HG02798 (cell line): ENCODE measurements around the gene PCYT2.

ENCODE experiments used
- ATAC-seq: cut with Tn5 transposase; IDR thresholded peaks from one replicate; pipeline ENCODE4 v1.9.1; 2021; ENCODE audit warnings: mild to moderate bottlenecking; ENCODE audit not compliant: unreplicated experiment, poor library complexity

The PCYT2 gene

DNA sequence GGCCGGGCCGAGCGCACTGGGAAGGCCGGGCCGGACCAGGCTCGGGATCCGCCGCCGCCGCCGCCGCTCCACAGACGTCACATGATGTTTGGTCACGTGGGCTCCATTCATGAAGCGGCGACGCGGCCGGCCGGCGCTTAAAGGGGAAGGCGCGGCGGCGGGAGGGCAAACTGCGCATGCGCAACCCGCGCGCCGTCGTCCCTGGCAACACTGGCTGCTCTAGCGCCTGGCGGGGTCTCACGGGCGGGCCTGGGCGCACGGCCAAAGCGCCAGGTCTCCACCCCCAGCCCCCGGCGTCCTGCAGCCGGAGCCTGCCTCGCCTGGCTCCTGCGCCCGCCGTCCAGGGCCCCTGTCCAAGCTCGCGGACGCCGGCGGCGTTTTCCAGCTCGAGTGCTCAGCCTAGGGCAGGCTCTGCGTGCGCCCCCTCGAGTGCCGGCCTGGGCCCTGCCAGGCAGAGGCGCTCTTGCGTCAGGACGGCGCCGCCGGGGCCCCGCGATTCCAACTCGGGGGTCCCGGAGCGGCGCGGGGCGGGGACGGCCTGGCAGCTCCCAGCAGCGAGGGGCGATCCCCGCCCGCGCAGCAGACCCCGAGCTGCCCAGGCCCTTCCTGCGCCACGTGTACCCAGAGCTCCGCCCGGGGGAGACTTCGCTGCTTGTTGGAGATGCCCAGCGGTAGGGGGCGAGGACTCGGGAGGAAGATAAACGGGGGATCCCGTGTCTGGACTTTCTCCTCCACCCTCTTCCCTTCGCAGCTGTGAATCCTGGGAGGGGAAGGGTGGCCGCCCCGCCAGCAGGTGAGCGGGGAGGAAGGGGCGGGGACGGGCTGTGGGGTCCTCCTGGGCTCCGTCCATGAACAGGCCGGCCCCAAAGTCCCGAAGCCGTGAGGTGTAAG, 16.7 kb upstream of the PCYT2 start, which contains the start of gene MAFG:
Gene MAFG, minus strand, starts transcription at position 83 of the 891 bp plus-strand sequence. CDS start 4,550 bp downstream, outside the sequence.
- ATAC-seq, result peak; percentile 77

DNA sequence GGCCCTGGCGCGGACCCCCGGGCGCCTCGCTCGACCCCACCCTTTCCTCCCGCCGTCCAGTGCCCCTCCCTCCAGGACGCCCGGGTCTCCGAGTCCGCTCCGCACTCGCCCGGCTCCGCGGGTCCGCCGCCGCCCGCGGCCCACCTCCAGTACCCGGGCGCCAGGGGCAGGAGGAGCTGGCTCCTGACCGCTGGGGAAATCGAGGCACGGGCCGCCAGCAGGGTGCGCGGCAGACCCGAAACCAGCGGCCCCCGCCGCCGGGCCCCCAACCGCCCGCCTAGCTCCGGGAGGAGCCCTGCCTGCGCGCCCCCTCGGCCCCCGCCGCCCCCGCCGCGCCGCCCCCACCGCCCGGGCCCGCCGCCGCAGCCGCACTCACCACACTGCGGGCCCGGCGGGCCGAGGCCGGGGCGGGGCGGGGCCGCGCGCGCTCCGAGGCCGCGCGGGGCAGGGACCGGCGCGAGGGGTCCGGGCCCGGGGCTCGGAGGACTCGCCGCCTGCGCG, 16.0 kb upstream of the PCYT2 start:
- peak; percentile 11 for ATAC-seq

DNA sequence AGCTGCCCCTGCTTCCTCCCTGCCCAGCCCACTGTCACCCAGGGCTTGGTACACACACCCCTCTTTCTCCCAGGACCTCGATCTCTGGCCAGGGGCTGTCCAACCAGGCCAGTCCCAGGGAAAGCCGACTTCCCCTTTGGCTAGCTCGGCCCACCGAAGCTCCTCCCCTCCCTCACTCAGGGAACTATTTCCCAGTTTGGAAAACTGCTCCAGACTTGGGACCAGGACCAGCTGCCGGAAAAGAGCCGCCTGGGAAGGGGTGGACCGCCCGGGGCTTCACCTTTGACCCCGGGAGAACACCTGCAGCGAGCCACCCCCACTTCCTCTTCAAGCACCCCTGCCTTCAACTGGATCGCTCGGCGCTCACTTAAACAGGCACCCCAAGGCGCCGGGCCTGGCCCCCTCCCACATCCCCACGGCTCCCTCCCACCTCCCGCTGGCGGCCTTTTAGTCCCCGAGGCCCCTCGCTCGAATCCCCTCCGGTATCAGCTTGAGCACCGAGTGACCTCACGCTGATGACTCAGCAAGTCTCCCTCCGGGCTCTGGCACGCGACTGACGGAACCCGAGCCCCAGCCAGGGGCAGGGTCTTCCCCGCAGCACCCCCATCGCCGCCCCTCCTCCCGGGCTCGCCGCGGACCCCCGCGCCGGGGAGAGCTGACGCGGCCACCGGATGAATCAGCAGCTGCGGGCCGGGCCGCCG, 15.4 kb upstream of the PCYT2 start:
- ATAC-seq, result peak; percentile 23

DNA sequence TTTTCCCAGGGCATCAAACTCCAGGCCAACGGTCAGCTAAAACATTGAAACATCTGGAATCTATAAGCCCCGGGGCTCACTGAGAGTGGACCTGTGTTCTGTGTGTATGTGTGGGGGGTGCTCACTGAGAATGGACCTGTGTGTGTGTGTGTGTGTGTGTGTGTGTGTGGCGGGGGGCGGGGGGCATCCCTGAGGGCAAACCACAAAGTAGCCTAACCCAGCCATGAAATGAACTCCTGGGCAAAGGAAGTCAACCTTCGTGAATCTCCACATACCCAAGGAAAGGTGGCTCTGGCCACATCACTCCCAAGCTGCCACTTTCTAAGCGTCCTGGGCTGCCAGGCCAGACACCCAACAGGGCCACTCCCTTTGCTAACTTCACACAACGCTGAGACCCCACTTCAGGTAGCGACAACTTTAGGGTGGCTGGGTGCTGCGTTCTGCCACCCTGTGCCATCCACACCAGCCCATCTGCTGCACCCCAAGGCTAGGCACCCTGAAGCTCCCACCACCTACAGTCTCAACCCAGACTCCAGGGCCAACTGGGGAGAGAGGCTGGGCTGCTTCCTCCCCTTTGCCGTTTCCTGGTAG, 14.8 kb upstream of the PCYT2 start:
- ATAC-seq, result no peak

DNA sequence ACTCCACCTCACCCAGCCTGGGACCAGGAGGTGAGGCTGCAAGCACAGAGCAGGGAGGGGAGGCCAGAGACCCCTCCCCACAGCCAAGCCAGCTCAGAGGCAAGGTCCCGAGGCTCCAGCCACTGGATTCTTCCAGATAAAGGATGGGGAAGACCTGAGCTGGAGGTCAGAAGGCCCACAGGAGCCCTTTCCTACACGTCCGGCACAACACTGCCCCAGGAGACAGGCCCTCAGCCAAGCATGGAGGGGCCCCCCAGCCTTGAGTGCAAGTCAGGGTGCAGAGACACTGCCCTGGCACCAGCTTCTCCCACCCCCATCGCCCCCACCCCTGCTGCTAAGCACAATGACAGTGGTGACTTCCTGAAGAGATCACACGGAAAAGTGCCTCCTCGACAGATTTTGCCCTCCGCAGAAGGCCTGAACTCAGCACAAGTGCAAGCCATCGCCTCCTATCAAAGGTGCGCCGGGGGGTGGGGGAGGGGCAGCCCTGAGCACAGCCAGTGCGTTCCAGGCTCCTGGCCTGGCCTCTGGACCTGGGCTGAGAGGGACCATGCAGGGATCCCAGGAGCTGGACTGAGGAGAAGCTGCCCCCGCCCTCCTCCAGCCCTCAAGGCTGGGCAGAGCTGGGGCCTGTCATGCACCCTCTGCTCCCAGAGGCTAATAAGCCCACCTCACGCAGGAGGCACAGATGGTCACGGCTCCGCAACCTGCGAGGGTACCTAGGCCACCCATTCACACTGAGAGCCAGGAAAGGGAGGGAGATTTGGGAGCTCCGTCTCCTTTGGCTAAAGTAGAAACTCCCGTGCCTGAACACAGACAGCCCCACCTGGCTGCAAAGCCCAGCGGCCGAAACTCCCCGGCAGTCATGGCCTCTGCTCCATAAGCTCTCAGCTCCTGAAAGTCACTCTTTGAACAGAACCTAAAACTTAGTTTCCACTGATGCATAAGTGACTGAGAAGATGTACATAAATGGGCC, 13.6 kb upstream of the PCYT2 start:
- no peak for ATAC-seq

DNA sequence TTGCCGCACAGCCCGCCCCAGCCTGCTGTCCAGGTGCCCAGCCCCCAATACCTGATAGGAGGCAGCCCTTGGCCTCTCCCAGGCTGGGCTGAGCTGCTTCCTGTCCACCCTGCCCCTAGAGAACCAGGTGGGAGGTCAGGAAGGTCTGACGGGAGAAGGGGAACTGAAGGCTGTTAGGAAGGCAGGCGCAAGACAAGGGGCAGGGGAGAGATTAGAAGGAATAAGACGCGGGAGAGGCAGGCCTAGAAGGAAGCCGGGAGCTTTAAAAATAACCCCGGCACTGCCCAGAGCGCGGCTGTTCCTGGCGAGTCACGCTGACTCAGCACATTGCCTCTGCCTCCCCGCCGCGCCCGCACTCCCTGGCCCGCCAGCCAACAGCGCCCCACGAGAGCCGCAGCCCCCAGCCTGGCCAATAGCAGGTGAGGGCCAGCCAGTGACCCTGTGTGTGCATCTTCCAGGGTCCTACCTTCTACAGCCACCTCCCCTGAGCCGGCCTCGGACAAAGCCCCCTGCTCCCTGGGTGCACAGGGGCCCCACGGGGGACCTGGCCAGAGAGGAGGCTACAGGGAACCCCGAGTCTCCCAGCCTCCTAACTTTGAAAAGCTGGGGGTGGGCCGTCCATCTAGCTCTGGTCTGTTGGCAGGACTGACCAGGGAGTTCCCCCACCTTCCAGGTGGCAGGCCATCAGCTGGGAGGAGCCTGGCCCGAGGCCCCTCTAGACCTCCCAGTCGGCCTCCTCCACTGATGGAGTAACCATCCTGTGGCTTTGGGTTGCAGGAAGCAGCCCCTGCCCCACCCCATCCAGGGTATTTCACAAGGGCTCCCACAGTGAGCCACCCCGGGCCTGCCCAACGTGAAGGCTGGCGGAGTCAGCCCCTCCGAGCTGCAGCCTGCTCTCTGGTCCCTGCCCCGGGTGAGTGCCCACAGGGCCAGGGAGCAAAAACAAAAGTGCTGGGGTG, 12.4 kb upstream of the PCYT2 start:
- ATAC-seq, result no peak

DNA sequence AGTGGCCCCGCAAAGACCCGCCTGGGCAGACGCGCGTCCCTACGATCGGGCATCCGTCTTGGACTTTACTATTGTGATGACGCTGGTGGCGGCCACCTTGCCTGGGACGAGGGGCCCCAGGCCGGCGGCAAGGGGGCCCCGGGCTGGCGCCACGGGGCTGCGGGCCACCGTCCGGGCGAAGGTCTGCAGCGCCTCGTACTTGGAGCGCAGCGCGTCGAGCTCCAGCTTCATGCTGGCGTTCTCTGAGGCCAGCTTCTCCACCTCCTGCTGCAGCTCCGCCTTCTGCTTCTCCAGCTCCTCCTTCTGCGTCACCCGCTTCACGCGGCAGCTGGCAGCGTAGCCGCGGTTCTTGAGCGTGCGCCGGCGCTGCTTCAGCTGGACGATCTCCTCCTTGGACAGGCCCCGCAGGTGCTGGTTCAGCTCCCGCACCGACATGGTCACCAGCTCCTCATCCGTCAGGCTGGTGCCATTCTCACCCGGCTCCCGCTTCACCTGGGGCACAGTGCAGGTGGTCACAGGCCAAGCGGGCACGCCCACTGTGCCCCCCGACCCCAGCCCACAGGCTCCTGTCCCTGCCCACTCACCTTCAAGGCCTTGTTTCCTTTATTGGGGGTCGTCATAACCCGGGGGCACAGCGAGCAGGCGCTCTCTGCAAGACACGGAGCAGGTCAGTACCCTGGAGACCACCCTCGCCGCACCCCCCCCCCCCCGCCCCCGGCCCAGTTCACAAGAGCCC, 11.5 kb upstream of the PCYT2 start:
- ATAC-seq, result no peak

DNA sequence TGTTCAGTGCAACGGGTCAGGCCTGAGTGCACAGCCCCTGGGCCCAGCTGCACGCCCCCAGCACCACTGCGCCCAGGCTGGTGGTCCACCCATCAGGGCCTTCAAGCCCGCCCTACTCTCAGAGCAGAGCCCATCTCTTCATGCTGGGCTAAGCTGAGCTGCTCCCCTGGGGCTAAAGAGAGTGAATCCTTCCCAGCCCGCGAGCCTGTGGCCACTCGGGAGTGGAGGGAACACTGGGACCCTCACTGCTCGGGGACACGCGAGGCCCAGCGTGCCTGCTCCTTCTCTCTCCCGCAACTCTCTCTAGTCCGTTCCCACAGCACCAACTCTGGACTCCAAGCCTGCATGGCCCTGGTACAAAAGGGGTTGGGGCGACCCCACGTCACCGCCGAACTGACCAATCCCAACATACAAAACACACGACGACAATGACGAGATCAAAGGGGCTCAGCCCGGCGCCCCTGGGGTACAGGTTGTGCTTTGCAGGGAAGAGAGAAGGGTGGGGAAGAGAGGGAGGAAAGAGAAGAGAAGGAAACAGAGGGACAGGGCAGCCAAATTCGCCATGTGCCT, 10.9 kb upstream of the PCYT2 start:
- ATAC-seq, result no peak

DNA sequence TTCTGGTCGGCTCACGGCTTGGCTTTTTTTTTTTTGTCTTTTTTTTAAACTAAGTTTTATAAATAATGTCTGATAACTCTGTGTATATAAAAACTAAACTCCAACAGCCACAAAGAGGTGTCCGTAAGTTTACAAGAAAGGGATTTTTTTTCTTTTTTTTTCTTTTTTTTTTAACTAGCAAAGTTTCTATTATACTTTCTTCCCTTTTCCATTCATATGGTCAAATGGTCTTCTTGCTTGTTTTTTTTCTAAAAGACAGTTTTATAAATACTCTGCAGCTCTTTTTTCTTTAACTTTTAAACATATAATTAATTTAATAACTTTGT, 10.3 kb upstream of the PCYT2 start:
- no peak for ATAC-seq

DNA sequence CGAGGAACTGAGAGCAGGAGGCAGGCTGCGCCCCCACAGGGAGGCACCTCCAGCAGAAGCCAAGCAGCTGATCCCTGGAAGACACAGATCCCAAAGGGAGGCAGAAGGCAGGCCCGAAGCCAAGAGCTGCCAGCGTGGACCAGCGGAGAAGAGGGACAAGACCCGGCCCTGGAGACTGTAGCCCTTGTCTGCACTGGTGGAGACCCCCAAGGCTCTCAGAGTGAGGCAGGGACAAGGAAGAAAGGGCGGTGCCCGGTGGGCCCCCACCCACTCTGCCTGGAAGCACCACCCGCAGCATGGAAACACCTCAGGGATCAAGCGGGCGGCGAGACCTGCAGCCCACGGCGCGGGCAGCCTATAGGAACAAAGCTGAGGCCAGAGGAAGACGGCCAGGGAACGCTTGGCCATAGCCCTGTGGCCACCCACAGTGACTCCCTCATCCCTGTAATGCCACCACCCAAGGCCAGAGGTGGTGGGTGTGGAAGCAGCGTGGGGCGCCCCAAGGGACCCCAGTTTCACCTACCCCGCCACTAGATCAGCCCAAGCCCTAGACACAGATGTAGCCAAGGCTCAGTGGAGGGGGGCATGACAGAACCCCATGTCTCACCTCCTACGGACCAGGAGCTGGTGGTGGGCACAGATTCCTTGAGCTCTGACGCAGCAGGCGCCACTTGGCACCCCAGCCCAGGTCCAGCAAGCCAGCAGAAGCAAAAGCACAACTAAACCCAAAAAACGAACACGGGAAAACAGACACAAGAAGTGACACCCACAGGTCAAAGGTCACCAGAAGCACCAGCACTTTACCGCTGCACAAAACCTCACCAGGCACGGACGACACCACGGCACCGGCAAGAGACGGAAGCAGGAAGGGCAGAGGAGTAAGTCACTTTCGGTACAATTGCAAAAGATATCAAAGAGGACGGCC, 9.7 kb upstream of the PCYT2 start:
- ATAC-seq, result no peak

DNA sequence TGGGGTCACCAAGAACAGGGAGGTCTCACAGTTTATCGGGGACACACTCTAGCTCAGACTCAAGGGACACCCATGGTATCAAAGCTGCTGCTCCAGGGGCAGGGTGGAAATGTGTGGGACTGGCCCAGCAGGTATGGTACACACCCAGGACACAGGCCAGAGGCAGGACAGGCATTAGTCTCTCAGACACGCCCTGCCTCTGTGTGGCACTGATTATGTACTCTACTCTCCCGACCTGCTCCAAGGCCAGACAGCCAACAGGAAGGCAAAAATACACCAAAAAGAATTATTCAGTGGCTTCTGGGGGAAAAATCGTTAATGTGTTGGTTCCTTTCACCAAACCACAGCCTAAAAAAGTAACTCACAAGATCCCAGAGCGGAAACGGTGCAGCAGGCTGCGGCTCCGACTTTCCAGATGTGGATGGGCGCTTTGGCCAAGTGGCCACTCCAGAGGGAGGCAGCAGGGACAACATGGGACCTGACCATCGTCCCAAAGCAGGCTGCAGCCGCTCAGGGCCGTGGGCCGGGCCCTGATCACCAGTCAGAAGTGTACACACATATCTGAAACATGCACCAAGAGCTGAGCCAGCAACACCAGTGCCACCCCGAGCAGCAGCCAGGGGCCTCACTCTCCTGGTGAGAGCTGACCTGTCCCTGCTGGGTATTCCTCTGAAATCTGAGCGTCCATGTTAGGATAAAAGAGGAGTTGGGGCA, 7.8 kb upstream of the PCYT2 start:
- ATAC-seq, result no peak

DNA sequence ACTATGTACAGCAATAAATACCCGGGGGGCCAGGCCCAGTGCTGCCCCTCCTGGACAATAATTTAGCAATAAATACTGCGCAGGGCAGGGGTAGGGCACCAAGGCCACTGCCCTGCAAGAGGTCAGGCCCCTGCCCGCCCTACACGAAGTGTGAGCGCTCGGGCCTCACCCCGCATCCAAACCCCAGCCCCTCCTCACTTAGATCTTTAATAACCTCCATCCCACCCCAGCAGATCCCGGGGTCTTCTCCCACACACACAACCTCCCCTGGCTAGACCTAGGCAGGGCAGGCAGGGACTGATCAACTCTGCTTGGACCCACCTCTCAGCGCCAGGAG, 7.1 kb upstream of the PCYT2 start:
- peak; percentile 20 for ATAC-seq

DNA sequence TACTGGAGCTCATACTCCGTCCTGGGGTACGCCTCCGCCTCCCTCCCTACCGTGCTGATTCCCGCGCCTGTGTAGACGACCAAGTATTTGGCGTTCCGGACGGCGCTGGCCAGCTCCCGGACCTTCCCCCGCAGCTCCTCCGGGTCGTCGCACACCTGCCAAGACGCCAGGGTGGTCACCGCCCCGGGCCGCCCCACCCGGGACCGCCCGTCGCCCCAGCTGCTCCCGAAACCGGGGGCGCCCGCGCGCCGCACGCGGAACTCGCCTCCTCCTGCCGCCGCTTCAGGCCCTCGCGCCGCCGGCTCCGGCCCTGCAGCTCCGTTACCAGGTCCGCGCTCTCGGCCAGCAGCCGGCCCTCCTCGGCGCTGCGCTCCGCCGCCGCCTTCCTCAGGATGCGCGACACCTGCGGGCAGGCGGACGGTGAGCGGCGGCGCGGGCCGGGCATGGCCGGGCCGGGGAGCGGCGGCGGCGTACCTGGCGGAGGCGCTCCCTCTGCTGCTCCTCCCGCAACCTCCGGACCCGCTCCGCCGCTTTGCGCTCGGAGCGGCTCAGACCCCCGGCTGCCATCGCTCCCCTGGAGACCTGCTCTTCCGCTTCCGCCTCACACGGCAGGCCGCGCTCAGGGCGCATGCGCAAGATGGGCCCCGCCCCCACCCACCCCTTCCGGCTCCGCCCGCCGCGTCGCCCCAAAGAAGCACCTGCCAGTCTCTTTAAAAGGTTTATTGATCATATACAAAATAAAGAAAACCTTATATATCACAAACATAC, 6.5 kb upstream of the PCYT2 start, which contains the start of gene SIRT7:
Gene SIRT7, minus strand, starts transcription at position 612 of the 768 bp plus-strand sequence. Its CDS starts 45 bp downstream, at position 567.
- peak; percentile 81 for ATAC-seq

DNA sequence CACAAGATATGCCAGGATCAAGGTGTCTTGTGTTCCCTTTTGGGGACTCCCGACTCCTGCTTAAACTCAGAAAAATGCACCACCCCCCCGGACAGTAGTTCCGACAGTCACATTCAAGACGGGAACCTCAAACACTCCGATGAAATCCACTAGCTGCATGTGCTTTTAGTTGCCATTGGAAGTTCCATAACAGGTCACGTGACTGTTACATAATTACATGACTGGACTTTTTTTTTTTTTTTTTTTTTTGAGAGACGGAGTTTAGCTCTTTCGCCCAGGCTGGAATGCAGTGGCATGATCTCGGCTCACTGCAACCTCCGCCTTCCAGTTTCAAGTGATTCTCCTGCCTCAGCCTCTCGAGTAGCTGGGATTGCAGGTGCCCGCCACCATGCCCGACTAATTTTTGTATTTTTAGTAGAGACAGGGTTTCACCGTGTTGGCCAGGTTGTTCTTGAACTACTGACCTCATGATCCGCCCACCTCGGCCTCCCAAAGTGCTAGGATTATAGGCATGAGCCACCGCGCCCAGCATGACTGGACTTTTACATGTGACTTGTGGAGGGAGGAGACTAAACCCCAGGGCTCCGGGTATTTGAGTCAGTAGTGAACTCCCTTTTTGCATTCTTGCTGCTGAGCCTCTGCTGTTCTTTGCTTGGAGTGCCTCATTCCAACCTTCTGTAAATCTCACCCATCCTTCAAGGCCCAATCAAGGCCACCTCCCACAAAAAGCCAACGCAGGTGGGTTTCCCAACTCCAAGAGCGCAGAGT, 5.2 kb upstream of the PCYT2 start:
- ATAC-seq, result no peak

DNA sequence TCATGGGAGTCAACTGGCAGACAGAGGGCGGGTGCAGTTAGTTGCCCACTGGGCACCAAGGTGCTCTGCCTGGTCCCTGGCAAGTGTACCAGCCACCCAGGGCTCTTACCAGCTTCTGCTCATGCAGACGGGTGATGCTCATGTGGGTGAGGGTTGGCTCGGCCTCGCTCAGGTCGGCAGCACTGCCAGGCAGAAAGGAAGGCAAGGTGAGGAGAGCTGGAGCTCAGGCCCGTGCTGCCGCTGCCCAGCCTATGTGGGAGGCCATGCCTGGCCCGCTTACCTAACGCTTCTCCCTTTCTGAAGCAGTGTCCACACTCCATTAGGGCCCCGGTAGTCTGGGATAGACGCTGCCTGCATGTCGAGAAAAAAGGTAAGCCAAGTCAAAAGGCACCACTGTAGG, 4.1 kb upstream of the PCYT2 start:
- no peak for ATAC-seq
